ENCODE measurements around the gene GRB7.
"Not testable (repeated sequence)": the region's sequence is repeated elsewhere in the genome, so short reads cannot be mapped to it uniquely, and the experiment has no call there.

Gene GRB7

GRCh38 chr17:39737760-39738567 lies at the start of gene GRB7:
TSS of gene GRB7 (plus strand) at chr17:39737938. CDS start at chr17:39742302, 4,364 bp downstream.
- no peak for DNase-seq (ENCODE audit: low read depth in 2 of 2)

DNA sequence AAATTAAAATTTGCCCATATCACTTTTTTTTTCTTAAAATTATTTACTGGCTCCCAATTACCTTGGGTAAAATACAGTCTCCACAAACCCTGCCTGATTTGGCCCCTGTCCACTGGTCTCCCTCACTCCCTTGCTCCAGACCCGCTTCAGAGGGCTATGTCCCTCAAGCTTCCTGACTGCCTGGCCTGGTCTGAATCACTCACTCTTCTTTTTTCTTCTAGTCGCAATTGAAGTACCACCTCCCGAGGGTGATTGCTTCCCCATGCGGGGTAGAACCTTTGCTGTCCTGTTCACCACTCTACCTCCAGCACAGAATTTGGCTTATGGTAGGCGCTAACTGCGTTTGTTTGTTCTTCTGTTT lies 49.3 kb upstream of the GRB7 start:
- DNase-seq (ENCODE audit: low read depth in 2 of 2), result no peak

- no peak for DNase-seq (ENCODE audit: low read depth in 2 of 2)
Measured at GRCh38 chr17:39688945-39689344, 48.8 kb upstream of the GRB7 start.

DNA sequence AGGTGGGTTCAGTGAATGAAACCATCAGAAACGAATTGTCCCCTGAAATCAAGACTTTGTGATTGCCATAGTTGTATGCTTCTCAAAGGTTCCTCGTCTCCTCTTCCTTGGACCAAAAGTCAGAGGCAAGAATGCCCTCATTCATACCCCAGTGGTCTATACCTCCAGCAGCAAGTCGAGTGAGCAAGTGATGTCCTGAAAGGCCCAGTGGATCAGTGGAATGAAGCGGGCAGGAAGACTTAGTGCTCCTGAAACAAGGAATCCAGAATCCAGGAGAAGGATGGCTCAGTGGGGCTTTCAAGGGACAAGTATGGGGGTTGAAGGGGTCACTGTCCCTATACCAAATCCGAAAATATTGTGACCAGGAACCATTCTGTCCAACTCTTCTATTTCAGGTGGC lies 43.1 kb upstream of the GRB7 start:
- no peak for DNase-seq (ENCODE audit: low read depth in 2 of 2)

DNA sequence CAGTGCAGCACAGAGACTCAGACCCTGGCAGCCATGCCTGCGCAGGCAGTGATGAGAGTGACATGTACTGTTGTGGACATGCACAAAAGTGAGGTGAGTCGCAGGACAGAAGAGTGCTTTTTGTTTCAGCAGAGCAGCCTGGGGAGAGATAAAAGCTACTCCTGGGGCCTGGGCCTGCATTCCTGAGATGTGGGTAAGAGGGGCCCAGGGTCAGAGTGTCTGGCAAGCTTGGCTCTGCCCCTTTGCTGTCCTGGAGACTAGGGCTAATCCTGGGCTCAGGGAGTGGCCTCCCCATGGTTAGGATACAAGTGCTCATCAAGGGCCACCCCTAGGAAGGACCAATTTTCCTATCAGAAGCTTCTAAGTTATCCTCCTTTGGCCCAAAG lies 42.7 kb upstream of the GRB7 start:
- DNase-seq (ENCODE audit: low read depth in 2 of 2), result no peak

DNA sequence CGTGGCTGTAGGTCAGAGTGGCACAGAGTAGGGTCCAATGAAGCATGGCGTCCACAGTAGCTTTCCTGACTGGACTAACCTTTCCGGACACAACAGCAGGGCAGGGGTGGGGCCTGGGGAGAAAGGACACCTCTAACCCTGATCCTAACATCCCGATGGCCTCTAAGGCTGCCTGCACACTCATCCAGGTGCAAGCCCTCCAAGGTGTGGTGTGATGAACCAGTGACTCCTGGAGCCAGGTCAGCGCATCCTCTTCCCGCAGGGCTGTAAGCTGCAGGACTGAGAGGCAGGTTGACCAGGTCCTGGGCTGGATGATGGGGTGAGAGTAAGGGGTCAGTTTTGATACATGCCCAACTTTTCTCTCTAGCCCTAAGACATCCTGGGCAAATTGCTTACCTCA lies 41.0 kb upstream of the GRB7 start:
- no peak for DNase-seq (ENCODE audit: low read depth in 2 of 2)

DNA sequence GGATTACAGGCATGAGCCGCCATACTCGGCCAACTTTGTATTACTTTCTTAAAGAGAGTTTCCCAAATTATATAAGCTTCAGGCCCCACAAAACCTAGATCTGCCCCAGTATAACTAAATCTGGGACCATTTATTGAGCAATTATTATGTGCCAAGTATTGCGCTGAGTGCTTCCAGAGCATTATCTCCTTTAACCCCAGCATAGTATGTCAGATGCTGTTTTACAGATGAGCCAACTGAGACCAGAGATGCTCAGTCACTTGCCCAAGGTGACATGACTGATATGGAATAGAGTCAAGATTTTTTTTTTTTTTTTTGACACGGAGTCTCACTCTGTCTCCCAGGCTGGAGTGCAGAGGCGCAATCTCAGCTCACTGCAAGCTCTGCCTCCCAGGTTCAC lies 39.8 kb upstream of the GRB7 start:
- DNase-seq (ENCODE audit: low read depth in 2 of 2), result no peak

DNA sequence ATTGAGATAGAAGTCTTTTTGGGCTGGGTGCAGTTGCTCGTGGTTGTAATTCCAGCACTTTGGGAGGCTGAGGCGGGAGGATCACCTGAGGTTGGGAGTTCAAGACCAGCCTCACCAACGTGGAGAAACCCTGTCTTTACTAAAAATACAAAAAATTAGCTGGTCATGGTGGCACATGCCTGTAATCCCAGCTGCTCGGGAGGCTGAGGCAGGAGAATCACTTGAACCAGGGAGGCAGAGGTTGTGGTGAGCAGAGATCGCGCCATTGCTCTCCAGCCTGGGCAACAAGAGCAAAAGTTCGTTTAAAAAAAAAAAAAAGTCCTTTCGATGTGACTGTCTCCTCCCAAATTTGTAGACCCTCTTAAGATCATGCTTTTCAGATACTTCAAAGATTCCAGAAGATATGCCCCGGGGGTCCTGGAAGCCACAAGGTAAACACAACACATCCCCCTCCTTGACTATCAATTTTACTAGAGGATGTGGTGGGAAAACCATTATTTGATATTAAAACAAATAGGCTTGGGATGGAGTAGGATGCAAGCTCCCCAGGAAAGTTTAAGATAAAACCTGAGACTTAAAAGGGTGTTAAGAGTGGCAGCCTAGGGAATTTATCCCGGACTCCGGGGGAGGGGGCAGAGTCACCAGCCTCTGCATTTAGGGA lies 38.5 kb upstream of the GRB7 start:
- DNase-seq (ENCODE audit: low read depth in 2 of 2), result not testable (repeated sequence)

- no peak for DNase-seq (ENCODE audit: low read depth in 2 of 2)
Measured at GRCh38 chr17:39699818-39700147, 38.0 kb upstream of the GRB7 start, which contains the start of gene ERBB2. TSS of gene ERBB2 (plus strand) at chr17:39700064. CDS start at chr17:39700239, 175 bp downstream.

- DNase-seq (ENCODE audit: low read depth in 2 of 2), result no peak
Measured at GRCh38 chr17:39700148-39700987, 37.4 kb upstream of the GRB7 start.

DNA sequence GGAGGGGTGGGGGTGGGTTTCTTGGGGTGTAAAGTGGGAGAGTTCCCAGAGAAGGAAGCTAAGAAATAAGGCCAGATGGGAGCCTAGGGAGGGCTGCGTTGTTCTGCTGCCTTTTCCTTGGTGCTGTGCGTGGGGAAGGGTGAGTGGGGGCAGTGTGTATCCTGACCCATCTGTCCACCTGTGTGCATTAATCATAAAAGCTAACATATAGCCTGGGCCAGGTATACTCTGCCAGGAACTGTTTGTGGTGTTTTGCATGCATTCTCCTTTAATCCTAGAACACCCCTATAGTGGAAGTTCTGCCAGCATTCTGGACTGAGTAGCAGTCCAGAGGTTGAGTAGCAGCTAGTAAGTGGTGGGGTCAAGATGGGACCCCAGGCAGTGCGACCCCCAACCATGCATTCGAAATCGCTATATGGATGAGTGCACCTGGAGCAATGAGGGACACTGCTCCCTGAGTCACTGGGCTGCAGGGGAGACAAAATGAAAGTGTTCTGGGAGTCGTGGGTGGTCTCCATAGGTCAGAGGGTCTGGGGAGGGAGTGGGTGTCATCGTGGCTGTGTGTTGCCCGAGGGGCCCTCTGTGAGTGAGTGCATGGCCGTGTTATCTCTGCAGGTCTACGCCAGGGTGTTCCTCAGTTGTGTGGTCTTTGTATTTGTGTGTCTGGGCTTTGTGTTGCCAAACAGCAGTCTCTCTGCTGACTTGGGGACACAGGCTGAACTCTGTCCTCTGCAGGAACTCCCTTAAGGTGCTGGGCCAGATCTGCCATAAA lies 36.5 kb upstream of the GRB7 start:
- DNase-seq (ENCODE audit: low read depth in 2 of 2), result no peak

DNA sequence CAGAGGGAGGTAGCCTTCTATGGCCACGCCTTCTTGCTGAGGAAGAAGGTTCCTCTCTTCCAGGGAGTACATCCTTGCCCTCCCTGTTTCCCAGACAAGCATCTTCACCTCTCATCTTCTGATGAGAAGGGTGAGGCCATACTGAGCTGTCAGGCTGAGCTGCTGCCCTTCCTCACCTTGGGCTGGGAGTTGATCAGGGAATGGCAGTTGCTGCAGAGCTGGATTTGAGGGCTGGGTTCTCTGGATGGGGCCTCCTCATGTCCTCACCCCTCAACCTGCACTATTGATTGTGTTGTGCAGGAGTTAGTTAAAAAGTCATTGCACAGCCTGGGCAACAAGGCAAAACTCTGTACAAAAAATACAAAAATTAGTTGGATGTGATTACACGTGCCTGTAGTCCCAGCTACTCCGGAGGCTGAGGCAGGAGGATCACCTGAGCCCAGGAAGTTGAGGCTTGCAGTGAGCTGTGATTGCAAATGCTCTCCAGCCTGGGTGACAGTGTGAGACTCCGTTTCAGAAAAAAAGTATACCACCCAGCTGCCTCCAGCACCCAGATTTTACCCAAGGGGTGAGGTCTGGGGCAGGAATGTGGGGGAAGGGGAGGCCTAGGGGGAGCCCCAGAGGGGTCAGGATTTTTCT lies 35.8 kb upstream of the GRB7 start:
- no peak for DNase-seq (ENCODE audit: low read depth in 2 of 2)

- no peak for DNase-seq (ENCODE audit: low read depth in 2 of 2)
Measured at GRCh38 chr17:39702901-39703893, 34.5 kb upstream of the GRB7 start.

DNA sequence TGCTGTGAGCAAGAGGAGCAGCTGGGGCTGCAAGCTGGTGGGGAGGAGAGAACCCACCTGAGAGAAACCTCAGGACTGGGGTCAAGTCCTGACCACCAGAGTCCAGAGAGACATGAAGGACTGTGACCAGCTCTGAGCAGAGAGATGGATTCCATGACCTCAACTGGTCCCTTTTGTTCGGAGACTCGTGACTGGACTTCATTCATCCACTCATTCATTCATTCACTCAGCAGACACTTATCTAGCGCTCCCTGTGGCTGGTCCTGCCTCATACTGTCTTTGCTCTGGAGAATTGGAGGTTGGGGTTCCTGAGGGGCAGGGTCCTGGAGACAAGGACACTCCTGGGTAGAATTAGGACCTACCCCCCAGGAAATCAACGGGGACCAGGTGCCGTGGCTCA lies 33.8 kb upstream of the GRB7 start:
- no peak for DNase-seq (ENCODE audit: low read depth in 2 of 2)

GRCh38 chr17:39704821-39705551 lies 32.8 kb upstream of the GRB7 start:
- no peak for DNase-seq (ENCODE audit: low read depth in 2 of 2)

DNA sequence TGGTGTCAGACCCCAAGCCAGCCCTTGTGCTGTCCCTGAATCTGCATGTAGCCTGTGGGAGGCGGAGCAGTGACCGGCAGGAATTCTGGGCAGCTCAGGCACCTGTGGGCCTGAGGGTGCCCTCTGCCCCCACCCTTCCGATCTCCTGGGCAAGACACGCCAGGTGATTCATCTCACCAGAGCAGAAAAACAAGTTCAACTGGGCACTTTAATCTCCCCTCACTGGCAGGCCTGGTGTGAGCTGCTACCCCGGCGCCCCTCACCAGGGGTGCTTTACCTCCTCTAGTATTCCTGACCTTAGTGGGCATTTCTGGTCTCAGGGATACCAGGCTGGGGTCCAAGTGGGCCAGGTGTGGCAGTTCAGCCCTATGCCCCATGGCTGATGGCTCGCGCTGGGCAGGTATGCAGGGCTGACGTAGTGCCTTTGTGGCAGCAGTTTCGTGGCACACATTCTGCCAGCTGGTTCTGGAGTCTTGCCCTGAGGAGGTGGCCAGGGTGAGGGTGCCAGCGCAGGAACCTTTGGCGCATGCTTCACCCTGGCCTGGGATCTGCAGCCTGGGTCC lies 31.9 kb upstream of the GRB7 start:
- no peak for DNase-seq (ENCODE audit: low read depth in 2 of 2)

- no peak for DNase-seq (ENCODE audit: low read depth in 2 of 2)
Measured at GRCh38 chr17:39706383-39706782, 31.4 kb upstream of the GRB7 start.

GRCh38 chr17:39706921-39707337 lies 30.8 kb upstream of the GRB7 start:
- no peak for DNase-seq (ENCODE audit: low read depth in 2 of 2)

Measured in stimulated activated CD8-positive, alpha-beta memory T cell treated with anti-CD3 and anti-CD28 coated beads, Interleukin-7, amount 100 ng/mL, for 4 hours (primary cell).